T1000 (cell line): ENCODE measurements around the gene CCDC167.

Experiments used
- DNase-seq: peaks from one replicate; lab custom pipeline; 2025; ENCODE audit warnings: mixed read lengths; lab: John Stamatoyannopoulos, UW

The CCDC167 gene

DNA sequence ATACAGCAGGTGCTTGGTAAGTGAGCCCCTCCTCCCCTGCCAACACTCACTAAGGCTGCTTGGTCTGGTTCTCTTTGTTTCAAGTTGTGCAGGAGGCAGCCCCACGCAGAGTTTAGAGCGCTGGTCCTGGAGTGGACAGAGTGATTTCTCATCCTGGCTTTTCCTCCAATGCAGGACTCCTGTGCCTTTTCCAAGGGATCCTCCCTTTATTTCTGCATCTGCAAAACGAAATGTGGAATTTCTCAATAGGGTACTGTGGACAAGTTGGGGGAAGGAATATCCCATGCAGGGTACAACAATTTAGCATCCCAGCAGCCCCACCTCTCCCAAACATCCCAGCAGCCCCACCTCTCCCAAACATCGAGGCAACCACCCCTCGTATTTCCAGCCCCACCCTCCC, 30.6 kb upstream of the CCDC167 start:
- no peak for DNase-seq

DNA sequence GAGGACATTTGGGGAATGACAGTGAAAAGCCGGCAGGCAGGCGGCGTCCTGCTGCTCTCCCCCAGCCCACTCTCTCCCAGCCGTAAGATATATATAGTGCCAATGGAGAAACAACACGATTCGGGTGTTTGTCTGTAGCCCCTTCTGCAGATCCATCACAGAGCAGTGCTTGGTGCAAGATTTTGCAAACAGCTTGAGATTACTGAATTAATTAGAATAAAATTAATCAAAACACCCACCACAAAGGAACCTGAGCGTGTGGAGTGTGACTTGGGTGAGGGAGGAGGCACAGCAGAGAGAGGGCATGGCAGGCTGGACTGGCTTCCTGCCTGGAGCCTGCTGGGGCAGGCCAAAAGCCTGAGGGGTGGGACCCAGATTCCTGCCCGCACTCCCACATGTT, 28.8 kb upstream of the CCDC167 start:
- no peak for DNase-seq

GRCh38 chr6:37525460-37526357, 26.0 kb upstream of the CCDC167 start:
- DNase-seq, result peak; percentile 22

DNA sequence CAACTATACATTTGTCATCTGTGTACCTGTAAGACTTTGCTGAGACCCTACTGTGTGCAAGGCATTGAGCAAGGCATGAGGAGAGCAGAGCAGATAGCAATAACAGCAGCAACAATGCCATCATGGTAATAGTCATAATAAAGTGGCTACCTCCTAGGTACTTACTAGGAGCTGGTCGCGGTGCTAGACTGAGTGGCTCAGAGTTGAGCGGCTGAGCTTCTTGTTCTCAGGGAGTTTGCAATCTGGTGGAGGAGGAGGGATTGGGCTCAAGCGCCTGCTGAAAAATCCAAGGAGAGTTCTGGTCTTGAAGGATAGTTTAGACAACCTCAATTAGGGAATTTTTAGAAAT, 25.3 kb upstream of the CCDC167 start:
- DNase-seq, result no peak

DNA sequence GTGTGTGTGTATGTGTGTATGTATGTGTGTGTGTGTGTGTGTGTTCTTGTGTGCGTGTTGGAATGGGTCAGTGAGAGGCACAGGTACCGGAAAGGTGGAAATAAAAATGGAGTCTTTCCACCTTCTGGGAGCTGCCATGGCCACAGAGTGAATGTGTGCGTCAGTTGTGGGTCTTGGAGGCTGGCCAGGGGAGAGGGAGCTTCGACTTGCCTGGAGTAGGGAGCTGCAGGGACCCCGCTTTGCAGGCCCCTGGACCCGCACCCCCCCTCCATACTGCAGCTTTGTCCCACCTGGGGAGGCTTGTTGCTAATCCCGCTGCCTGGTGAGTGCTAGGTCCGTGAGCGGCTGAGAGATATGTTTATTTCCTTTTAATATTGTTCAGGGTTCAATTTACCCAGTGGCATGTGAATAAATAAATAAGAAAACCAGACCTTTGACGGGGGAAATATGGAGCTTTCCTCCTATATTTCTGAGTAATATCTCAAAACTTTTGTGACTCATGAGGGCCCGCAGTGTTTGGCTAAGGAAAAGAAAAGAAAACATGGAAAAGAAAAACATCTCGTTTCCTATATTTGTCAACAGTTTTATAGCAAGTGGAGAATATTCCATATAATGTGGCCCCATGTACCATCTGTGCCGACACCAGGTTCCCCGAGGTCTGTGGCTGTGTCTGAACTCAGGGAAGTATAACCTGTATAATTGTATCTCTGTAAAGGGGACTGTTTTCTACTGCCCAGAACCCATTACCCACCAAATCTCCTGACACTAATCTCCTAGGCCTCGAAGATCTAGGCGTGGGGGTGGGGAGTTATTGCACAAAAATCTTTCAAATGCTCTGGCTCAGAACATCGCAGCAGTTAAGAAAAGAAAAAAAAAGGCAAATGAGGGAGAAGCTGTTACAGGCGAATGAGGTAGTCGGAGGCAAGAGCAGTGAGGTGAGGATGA, 24.6 kb upstream of the CCDC167 start:
- DNase-seq, result peak; percentile 48

DNA sequence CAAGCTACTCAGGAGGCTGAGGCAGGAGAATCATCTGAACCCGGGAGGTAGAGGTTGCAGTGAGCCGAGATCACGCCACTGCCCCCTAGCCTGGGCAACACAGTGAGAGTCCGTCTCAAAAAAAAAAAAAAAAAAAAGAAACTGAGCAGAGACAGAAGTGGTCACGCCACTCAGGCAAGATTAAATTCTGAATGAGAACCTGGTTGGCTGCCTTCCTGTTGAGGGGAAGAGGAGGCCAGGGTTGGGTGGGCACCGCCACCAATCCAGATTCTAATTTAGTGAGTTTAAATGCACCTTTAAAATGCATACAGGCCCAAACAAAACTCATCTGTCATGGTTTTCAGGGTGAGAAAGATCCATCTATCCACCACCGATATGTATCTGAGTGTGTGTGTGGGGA, 23.7 kb upstream of the CCDC167 start:
- DNase-seq, result no peak

GRCh38 chr6:37522836-37523235, 23.1 kb upstream of the CCDC167 start:
- no peak for DNase-seq

GRCh38 chr6:37521674-37522073, 22.0 kb upstream of the CCDC167 start:
- DNase-seq, result no peak

DNA sequence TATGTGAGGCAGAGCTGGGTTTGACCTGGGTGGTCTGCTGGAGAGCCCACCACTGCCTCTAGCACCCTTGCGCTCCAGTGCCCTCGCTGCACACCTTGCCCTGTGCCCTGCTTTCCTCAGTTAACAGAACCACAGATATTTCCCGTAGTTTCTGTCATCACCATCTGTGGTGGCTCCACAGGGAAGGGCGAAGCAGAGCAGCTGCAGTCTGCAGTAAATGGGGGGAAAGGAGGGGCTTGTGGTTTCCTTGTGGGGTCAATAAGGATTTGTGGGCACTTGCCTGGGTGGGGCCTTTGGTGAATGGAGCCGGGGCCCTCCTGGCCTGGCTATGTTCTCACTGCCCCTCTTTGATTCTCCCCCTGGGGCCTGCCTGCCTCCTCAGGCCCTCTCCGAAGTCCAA, 21.2 kb upstream of the CCDC167 start:
- no peak for DNase-seq

- no peak for DNase-seq
These were observed 19.8 kb upstream of the CCDC167 start for GRCh38 chr6:37519461-37519860.

- DNase-seq, result no peak
These were observed 18.4 kb upstream of the CCDC167 start for GRCh38 chr6:37518116-37518515.

DNA sequence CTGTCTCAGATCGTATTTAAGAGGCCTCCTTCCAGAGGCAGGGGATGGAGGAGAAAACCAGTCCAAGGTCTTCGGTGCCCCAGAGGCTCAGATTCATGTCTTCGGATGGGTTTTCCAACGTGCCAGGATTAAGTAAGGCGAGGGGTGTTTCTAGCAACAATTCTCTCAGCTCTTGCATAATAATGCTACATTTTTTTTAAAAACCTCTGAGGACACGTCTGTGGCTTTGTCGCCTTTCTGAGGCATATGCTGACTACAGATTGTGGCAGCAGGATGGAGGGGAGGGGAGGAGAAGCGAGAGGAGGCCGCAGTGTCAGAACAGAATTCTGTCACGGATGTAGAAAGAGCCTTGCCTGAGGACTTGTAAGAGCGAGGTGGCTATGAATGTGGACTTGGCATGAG, 17.7 kb upstream of the CCDC167 start:
- no peak for DNase-seq

DNA sequence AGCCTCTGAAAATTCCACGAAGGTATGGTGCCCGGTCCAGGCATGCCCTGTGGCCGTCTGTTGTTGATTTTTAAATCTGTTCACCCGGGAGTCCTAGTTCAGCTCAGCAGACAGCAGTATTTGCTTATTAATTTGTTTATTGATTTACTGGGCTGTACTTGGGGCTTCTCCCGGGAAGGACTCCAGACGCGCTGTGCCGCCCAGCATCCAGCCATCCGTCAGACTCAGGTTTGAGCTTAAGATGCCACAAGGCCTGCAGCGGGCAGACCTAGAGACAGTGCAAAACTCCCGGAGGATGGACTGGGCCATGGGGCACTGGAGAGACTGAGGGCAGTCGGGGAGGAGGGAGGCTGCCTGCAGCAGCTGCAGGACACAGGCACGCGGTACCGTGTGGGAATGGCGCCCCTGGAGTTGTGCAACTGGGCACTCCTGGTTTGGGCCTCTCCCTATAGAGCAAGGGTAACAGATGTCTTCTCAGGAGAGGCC, 17.3 kb upstream of the CCDC167 start:
- DNase-seq, result no peak

DNA sequence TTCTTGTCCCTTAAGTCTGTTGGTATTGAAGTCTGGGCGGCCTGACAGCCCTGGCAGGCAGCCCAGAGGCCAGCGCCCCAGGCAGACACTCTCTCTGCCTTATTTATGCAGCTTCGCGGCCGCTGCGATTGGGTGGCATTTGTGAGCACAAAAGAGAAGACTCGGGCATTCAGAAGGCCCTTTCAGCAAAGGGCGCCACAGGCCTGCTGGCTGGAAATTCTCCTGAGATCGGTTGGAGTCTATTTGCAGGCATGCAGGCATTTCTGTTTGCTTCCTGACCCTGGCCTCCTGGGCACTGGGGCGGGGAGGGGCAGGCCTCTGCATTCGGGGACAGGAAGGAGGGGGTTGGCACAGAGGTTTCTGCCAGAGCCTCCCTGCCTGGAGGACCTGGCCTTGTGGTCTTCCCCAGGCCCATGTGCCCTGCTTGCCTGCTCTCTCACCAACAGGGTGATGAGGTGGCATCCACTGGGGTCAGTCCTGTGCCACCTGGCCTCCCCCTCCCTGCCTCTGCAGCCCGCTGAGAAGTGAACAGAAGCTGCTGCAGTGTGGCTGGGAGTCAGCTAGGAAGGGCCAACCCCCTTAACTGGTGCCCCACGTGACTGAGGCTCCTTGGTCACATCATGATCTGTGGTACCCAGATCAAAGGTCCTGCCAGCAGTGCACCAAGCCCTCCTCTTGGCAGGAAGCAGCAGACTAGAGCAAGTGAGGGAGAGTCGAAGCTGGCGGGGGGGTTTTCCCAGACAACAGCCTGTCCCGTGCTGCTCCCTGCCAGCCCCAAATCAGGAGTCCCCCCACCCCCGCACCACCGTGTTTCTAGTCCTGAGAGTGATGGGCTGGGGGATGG, 16.6 kb upstream of the CCDC167 start:
- DNase-seq, result peak; percentile 27

- no peak for DNase-seq
These were observed 16.0 kb upstream of the CCDC167 start for GRCh38 chr6:37515712-37516075.

GRCh38 chr6:37514837-37515236, 15.1 kb upstream of the CCDC167 start:
- DNase-seq, result no peak

- peak; percentile 58 for DNase-seq
These were observed 14.7 kb upstream of the CCDC167 start for GRCh38 chr6:37514321-37514771.

DNA sequence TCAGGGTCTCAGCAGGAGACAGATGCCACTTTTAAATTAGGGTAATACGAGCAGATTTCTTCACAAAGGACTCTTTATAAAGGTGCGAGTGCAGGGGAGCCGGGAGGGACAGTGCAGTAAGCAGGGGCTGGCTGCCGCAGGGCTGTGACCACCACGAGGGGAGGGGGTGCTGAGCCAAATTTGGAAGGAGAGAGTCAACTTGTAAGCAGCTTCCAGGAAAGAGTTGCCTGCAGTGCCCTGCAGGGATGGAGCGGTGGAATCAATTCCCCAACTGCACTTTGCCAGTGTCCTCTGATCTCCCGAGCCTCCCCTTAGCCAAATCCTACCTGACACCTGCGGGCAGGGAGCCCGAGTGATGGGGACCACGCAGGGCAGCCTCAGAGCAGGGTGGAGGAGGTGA, 13.9 kb upstream of the CCDC167 start:
- DNase-seq, result no peak

DNA sequence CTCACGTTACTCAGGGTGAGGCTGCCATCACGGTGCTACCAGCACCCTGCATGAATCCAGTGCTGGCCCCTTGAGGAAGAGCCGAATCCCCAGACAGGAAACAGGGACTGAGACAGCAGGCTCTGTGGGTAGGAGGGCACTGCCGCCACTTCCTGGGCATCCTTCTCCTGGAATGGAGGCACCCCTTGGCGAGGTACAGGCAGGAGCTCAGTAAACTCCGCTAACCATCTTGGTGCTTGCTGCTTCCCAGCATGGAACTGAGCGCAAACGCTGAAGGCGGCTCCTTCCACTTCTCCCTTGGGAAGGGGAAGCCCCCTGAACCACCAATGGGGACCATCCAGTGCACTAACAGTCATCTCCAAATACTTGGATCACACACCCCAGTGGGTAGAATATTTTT, 13.5 kb upstream of the CCDC167 start:
- DNase-seq, result no peak

DNA sequence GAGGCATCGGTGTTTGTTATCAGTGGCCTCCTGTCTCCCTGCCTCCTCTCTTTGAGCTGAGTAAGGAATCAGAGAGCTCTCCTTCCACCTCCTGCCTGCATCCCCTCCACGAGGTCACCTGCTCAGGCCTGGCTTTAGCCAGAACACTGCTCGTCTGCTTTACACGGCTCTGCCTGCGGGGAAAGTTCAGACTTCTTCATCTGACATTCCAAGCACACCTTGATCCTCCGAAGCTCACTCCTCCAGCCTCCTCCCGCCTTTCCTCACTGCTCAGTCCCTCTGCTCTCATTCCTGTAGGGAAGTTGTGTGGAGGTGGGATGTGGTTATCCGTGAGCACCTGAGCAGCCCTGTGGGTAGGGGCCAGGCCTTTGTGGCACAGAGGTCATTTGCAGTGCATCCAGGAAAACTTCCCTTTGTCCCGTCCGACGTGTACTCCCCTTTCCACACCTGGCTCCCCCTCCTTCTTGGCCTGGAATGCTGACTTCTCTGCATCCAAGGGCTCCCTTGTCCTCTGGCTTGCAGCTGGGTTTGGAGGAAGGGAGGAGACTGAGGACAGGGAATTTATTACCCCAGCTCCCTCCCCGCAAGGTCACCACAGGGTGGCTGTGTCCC, 12.8 kb upstream of the CCDC167 start:
- DNase-seq, result no peak

- DNase-seq, result no peak
These were observed 12.3 kb upstream of the CCDC167 start for GRCh38 chr6:37511910-37512399.
